AG09319 (cell line): ENCODE measurements around the gene PEX11B.

ENCODE experiments used
- DNase-seq: peaks from one replicate; pipeline ENCODE4 v3.0.0-alpha.2; 2010; ENCODE audit warnings: low read depth; ENCODE audit errors: extremely low read depth
- CTCF ChIP-seq: IDR thresholded peaks from 2 replicates; pipeline ENCODE4 v1.5.1; 2011; ENCODE audit warnings: low read depth, mild to moderate bottlenecking, inconsistent platforms, low read length, moderate library complexity

The PEX11B gene

GRCh38 chr1:145918992-145919939, 749 bp upstream of the PEX11B start:
- DNase-seq = no peak

GRCh38 chr1:145917595-145917994, 922 bp downstream of the PEX11B start:
- DNase-seq = no peak
- no peak for TF ChIP-seq CTCF

More at GRCh38 chr1:145918992-145919939, 749 bp upstream of the PEX11B start:
- TF ChIP-seq CTCF = no peak

GRCh38 chr1:145916745-145917144, 1.8 kb downstream of the PEX11B start:
- no peak for DNase-seq
- TF ChIP-seq CTCF = no peak

- no peak for DNase-seq
- no peak for TF ChIP-seq CTCF
Measured at GRCh38 chr1:145912128-145912641, 6.3 kb downstream of the PEX11B start.

- DNase-seq = no peak
Measured at GRCh38 chr1:145908653-145909052, 9.9 kb downstream of the PEX11B start.

GRCh38 chr1:145906954-145907753, 11.4 kb downstream of the PEX11B start:
- no peak for DNase-seq
- no peak for TF ChIP-seq CTCF

More at GRCh38 chr1:145908653-145909052, 9.9 kb downstream of the PEX11B start:
- TF ChIP-seq CTCF = no peak
